Spleen (tissue), 7 donors: ENCODE results near the gene SERPINA12.

ENCODE experiments used
- POLR2A ChIP-seq, 3 donors: fragments of 450-650 bp; IDR thresholded peaks; one replicate each; pipeline ENCODE4 v1.5.1; 2017; ENCODE audit warnings: antibody characterized with exemption in 3 of 3, mild to moderate bottlenecking in 1 of 3
- POLR2AphosphoS5 ChIP-seq, 3 donors: sonication (generic); formaldehyde crosslinking; IDR thresholded peaks; one replicate each; pipeline ENCODE4 v1.5.1; 2017; ENCODE audit warnings: antibody characterized with exemption in 3 of 3
- TF ChIP-seq, protein P1 (sequence below), 11 experiments: fragments of 200-600 bp in 7 of 11; fragments of 450-650 bp in 4 of 11; sonication (generic) in 4 of 11; IDR thresholded peaks in 8 of 11; conservative IDR thresholded peaks in 3 of 11; 1 replicate in 7 of 11; 2 replicates in 4 of 11; pipeline versions ENCODE4 v1.4.0 to v1.8.0; 2016 to 2021; ENCODE audit warnings: antibody characterized with exemption in 11 of 11, inconsistent platforms in 4 of 11, mild to moderate bottlenecking in 1 of 11
- donor health status: DM: no; HTN: no; CAD: no; lungs with moderate emphysema.
- donor health status: DM: no; HTN: no; CAD: no.
- donor health status: DM: no; HTN: no; CAD: no.

- TF ChIP-seq POLR2AphosphoS5 (IDR thresholded peaks at IDR 0.05), result no peak
- TF ChIP-seq, protein P1, sequence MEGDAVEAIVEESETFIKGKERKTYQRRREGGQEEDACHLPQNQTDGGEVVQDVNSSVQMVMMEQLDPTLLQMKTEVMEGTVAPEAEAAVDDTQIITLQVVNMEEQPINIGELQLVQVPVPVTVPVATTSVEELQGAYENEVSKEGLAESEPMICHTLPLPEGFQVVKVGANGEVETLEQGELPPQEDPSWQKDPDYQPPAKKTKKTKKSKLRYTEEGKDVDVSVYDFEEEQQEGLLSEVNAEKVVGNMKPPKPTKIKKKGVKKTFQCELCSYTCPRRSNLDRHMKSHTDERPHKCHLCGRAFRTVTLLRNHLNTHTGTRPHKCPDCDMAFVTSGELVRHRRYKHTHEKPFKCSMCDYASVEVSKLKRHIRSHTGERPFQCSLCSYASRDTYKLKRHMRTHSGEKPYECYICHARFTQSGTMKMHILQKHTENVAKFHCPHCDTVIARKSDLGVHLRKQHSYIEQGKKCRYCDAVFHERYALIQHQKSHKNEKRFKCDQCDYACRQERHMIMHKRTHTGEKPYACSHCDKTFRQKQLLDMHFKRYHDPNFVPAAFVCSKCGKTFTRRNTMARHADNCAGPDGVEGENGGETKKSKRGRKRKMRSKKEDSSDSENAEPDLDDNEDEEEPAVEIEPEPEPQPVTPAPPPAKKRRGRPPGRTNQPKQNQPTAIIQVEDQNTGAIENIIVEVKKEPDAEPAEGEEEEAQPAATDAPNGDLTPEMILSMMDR (IDR thresholded peaks at IDR 0.05 in 8 of 11, conservative IDR thresholded peaks at IDR 0.05 in 3 of 11), result no peak
- no peak for TF ChIP-seq POLR2A (IDR thresholded peaks at IDR 0.05)
Observed at GRCh38 chr14:94545131-94545841, 36.0 kb upstream of the SERPINA12 start.
